C1 segment of cervical spinal cord (tissue), 14 donors: ENCODE results near the gene ZNF891.
A peak's percentile ranks its signal among the peaks of the same experiment; 100 is the strongest.

ENCODE experiments used
- DNase-seq, 14 donors: peaks; one replicate each; lab custom pipeline; 2025; lab: John Stamatoyannopoulos, UW

ZNF891 gene

DNA sequence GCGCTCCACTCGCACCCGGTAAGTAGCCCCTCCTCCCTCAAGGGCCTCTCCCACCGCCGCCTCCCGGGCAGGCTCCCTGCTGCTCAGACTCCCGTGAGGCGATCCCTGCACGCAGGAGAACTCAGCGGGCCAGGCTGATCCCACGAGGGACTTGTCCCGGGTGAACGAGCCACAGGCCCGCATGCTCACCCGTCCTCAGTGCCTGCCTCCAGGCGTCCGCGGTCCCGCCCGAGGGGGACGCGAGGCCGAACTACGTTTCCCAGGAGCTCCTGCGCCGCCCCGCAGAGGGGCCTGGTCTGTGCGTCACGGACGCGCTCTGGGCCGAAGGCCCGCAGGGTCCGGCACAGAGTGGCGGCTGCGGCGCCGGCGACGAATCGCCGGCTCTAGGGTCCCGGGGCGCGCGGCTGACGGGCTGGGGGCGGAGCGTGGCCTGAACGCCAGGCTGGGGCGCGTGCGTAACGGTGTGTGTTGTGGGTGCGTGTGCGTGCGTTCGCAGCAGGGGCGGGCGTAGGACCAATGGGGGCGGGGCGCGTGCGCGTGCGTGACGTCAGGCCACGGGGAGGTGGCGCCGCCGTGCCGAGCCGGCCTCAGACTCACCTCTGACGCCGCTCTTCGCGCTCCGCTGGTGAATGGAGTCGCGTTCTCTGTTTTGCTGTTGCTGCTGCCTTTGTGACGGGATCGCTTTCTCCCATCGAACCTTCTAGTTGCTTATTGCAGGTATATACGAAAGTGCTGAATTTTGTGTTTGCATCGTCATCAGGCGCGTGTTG lies at the start of gene ZNF891, which contains the start of gene ZNF10:
TSS of gene ZNF891 (minus strand) at position 237 of the 770 bp plus-strand sequence. CDS start 8,356 bp downstream, outside the sequence.
TSS of gene ZNF10 (plus strand) at position 590 of the 770 bp plus-strand sequence. CDS start 13,866 bp downstream, outside the sequence.
- DNase-seq = peak; percentile 59 to 94 (median 90)

DNA sequence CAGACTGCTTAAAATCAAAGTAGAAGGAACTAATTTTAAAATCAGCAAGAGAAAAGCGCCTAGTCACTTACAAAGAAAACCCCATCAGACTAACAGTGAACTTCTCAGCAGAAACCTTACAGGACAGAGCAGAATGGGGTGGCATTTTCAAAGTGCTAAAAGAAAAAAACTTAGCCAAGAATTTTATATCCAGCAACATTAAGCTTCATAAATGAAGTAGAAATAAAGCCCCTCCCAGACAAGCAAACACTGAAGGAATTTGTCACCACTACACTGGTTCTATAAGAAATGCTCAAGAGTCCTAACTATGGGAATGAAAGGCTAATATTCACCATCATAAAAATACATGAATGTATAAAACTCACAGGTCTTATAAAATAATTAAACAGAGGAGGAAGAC lies 44.8 kb upstream of the ZNF891 start:
- DNase-seq = no peak

DNA sequence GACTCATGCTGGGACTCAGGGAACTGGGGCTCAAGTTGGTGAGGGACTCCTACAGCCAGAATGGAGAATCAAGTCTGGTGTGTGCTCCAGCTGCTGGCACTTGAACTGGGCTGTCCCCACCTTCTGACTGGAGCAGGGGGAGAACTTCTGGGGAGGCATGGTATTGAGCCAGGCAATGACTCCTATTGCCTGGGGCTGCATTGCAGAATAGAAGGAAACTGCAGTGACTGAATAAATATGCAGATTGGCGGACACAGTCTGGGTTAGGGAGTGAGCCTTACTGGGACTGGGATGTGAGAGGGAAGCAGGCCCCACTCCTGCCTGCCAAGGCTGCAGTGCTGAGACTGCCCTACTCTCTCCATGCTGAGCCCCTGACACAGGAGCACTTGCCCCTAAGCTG lies 42.4 kb upstream of the ZNF891 start:
- DNase-seq = no peak

GRCh38 chr12:133165776-133166175 lies 35.7 kb upstream of the ZNF891 start:
- DNase-seq = no peak

- no peak for DNase-seq
These were observed 26.1 kb upstream of the ZNF891 start for GRCh38 chr12:133156125-133156690.

DNA sequence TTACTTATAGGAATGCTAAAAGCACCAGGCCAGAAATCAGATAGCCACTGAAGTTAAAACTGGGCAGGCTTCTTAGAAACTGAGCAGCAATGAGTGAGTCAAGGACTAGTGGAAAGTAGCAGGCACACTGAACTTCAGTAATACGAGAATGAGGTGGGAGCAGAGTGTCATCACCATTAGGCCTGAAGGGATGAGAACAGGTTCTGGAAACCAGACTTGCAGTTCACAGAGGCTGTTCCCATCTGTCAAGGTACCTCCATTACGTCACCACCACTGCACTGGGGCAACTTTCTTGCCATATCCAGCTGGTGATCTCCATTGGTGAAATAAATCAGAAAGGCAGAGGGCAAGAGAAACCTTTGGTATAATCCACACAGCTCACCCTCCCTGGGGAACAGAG lies 15.9 kb upstream of the ZNF891 start:
- no peak for DNase-seq

DNA sequence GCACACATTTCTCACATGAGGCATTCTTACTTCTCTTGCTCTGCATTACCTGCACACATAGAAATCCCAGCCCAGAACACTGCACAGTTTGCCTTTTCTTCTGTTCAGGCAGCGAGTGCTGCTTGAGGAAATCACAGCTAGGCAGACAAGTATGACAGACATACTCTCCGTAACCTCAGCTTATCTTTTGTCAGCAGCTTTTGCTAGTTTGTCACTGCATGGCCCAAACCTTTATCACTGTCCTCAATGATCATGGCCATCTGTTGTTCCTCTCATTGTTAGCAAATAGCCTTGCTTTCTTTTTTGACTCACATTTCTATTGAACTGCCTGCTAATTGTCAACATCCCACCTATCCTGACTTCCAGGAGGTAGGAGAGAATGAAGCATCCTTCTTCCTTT lies 5.7 kb upstream of the ZNF891 start:
- DNase-seq = no peak

- DNase-seq = peak in 3 of 14 donors; percentile 30 to 65 (median 55)
These were observed 694 bp upstream of the ZNF891 start for GRCh38 chr12:133130808-133131128.

- peak in 1 of 14 donors; percentile 5 for DNase-seq
These were observed 571 bp downstream of the ZNF891 start for GRCh38 chr12:133129368-133130037.

GRCh38 chr12:133124674-133125073 lies 5.4 kb downstream of the ZNF891 start:
- DNase-seq = no peak

- DNase-seq = no peak
These were observed 9.5 kb downstream of the ZNF891 start for GRCh38 chr12:133120385-133121191.

- DNase-seq = no peak
These were observed 21.9 kb downstream of the ZNF891 start for GRCh38 chr12:133108150-133108549.

DNA sequence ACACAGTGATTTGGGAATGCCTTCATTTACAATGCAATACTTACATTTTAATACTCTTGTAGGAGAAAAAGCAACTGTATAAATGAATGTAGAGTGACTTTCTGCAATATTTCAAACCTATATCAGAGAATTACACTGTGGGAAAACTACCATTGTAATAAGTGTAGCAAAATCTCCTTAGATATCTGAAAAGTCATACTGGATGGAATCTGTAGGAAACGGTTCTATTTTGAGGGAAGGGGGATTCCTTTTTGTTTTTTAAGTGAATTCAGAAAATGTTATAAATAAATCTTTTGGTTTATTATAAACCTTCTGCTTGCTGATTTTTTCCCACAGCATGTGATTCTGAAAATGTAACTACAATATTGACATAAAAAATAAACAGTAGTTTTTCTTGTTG lies 23.0 kb downstream of the ZNF891 start:
- DNase-seq = no peak

- DNase-seq = no peak
These were observed 23.8 kb downstream of the ZNF891 start for GRCh38 chr12:133106253-133106652.

GRCh38 chr12:133105620-133106019 lies 24.5 kb downstream of the ZNF891 start:
- no peak for DNase-seq

DNA sequence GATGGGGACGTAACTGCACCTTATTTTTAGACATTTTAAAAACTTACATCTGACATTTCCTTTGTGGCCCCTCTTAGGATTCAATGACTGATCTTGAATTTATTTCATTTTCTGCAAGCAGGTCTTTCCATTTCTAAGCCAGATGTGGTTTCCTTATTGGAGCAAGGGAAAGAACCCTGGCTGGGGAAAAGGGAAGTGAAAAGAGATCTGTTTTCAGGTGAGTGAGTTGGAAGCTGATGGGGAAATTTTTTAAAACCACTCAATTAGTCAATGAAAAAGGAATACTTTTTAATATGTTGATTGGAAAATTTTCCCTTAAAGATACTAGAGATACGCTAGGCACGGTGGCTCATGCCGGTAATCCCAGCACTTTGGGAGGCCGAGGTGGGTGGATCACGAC lies 46.7 kb downstream of the ZNF891 start:
- DNase-seq = no peak

GRCh38 chr12:133081159-133081780 lies 48.8 kb downstream of the ZNF891 start:
- DNase-seq = no peak

GRCh38 chr12:133080368-133081158 lies 49.5 kb downstream of the ZNF891 start, which contains the start of gene ZNF140:
Gene ZNF140, plus strand, starts transcription at chr12:133080923. Its CDS starts 398 bp downstream, at chr12:133081321.
- peak; percentile 92 to 100 (median 99) for DNase-seq

DNA sequence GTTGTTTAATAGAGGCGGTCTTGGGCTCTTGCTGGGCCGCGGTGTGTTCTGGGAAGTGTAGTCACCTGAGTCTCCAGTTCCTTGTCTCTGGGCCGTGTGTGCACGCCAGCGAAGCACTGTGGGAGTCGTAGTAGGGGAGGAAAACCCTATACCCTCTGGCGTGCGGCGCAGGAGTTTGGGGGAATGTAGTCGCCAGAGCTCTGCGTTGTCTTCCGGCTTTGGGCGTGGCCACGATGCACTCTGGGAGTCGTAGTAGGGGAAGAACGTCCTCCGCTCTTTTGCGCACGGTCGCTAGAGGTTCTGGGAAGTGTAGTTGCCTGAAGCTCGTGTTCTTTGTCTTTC lies 50.1 kb downstream of the ZNF891 start:
- peak in 13 of 14 donors; percentile 92 to 100 (median 99) for DNase-seq

DNA sequence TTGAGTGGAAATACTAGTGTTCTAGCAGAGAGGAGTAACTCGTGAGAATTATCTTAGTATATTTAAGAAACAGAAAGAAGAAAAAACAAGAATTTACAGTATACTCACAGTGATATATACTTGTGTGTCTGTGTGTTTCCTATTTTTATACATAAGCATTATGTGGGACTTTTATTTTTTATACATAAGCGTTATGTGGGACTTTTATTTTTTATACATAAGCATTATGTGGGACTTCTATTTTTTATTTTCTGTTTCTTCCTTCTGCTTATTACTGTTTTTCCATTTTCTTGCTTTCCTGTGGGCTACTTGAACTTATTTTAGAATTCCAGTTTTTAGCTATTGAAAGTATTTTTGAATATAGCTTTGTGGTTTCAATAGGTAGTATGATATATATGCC lies 56.2 kb downstream of the ZNF891 start:
- no peak for DNase-seq

GRCh38 chr12:133063556-133063955 lies 66.5 kb downstream of the ZNF891 start:
- no peak for DNase-seq
